Neural cell (in vitro differentiated cells): ENCODE measurements around the gene TMEM43.

ENCODE experiments used
- CTCF ChIP-seq: fragments of 450-650 bp; IDR thresholded peaks from 2 replicates; pipeline ENCODE4 v1.5.1; 2014; ENCODE audit warnings: antibody characterized with exemption, mild to moderate bottlenecking, moderate library complexity; ENCODE audit not compliant: poor library complexity, severe bottlenecking
- EP300 ChIP-seq: fragments of 450-650 bp; conservative IDR thresholded peaks from 2 replicates; pipeline ENCODE4 v1.6.1; 2014; ENCODE audit warnings: antibody characterized with exemption, mild to moderate bottlenecking, moderate library complexity; ENCODE audit not compliant: poor library complexity, severe bottlenecking
- POLR2AphosphoS5 ChIP-seq: IDR thresholded peaks from 2 replicates; pipeline ENCODE4 v1.6.1; 2012
- REST ChIP-seq: IDR thresholded peaks from 2 replicates; pipeline ENCODE4 v1.6.1; 2012; ENCODE audit warnings: borderline replicate concordance
- TAF1 ChIP-seq: IDR thresholded peaks from 2 replicates; pipeline ENCODE4 v1.6.1; 2012; ENCODE audit warnings: low read depth

- TF ChIP-seq EP300: no peak
- no peak for TF ChIP-seq CTCF
- TF ChIP-seq REST: no peak
- no peak for TF ChIP-seq POLR2AphosphoS5
- TF ChIP-seq TAF1: no peak
Measured at GRCh38 chr3:14157951-14158350, 33.1 kb downstream of the TMEM43 start.
